DOHH2 (cell line): ENCODE measurements around the gene PLCXD3.

Source experiments
- EZH2phosphoT487 ChIP-seq: fragments of 200-600 bp; sonication (generic); IDR thresholded peaks from 2 replicates; pipeline ENCODE4 v1.6.1; 2017; ENCODE audit warnings: borderline replicate concordance, mild to moderate bottlenecking, antibody characterized with exemption, low read length, moderate library complexity, mixed read lengths
- TF ChIP-seq, protein P1 (sequence below): fragments of 200-600 bp; sonication (generic); IDR thresholded peaks from one replicate; pipeline ENCODE4 v1.5.1; 2014; ENCODE audit warnings: antibody characterized with exemption, mild to moderate bottlenecking, low read depth, low read length; ENCODE audit not compliant: poor library complexity, severe bottlenecking

DNA sequence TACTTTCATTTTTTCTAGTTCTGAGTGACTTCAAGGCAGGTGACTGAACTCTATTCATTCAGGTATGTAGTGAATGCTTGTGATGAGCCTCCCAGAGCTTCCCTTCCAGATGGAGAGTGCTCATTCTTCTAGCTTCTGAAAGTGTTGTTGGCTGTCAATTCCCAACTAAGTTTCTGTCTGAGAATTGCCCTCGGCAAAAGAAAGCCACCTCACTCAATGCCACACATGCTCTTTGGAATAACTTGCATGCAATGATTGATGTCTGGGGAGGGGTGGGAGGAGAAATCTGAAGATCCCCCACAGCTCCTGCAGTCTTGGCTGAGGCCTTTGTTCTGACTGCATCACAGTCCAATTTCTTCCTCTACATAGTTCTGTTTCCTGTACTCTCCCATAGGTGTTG lies 173.9 kb downstream of the PLCXD3 start:
- TF ChIP-seq, protein P1, sequence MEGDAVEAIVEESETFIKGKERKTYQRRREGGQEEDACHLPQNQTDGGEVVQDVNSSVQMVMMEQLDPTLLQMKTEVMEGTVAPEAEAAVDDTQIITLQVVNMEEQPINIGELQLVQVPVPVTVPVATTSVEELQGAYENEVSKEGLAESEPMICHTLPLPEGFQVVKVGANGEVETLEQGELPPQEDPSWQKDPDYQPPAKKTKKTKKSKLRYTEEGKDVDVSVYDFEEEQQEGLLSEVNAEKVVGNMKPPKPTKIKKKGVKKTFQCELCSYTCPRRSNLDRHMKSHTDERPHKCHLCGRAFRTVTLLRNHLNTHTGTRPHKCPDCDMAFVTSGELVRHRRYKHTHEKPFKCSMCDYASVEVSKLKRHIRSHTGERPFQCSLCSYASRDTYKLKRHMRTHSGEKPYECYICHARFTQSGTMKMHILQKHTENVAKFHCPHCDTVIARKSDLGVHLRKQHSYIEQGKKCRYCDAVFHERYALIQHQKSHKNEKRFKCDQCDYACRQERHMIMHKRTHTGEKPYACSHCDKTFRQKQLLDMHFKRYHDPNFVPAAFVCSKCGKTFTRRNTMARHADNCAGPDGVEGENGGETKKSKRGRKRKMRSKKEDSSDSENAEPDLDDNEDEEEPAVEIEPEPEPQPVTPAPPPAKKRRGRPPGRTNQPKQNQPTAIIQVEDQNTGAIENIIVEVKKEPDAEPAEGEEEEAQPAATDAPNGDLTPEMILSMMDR: no peak
- no peak for TF ChIP-seq EZH2phosphoT487
